Activated gamma-delta T cell treated with Interleukin-2 at 50 U/mL for 16 hours (primary cell): ENCODE measurements around the gene RALGPS2.
"Not testable (repeated sequence)": the region's sequence is repeated elsewhere in the genome, so short reads cannot be mapped to it uniquely, and the experiment has no call there.

Experiments used
- DNase-seq: peaks from one replicate; pipeline ENCODE4 v3.0.0-alpha.2; 2020

RALGPS2 gene

GRCh38 chr1:178784131-178784536 is 59.1 kb downstream of the RALGPS2 start:
- no peak for DNase-seq

DNA sequence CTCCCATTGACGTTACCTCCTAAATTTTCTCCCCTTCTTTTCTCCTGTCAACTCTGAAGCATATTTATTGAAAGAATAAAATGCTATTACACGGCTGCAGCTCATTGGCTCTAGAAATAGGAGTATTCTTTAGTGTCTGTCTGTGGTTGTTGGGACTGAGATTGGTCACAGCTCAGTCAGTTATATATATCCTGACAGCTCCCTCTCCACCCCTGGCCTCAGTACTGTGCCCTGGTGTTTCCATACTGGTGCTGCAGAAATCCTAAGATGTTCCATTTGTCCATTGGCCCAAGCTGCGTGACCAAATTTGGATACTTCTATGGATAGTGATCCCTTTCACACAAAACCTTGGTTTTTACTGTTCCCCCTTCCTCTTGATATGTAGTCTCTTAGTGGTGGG is 67.3 kb downstream of the RALGPS2 start:
- DNase-seq = no peak

- DNase-seq = no peak
Observed at GRCh38 chr1:178796013-178796412, 71.0 kb downstream of the RALGPS2 start.

DNA sequence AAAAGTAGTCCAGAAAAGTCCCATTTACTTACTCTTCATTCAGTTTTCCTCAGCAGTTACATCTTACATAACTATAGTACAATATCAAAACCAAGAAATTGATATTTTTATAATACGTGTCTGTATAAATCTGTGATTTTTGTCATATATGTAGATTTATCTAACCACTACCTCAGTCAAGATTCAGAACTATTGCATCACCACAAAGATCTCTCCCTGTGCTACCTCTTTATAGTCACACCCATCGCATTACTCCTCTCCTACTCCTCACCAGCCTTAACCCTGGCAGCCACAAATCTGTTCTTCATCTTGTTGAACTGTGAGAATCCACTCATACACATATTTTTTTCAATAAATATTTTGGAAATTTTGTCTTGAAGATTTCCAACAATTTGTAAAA is 72.5 kb downstream of the RALGPS2 start:
- DNase-seq = no peak

DNA sequence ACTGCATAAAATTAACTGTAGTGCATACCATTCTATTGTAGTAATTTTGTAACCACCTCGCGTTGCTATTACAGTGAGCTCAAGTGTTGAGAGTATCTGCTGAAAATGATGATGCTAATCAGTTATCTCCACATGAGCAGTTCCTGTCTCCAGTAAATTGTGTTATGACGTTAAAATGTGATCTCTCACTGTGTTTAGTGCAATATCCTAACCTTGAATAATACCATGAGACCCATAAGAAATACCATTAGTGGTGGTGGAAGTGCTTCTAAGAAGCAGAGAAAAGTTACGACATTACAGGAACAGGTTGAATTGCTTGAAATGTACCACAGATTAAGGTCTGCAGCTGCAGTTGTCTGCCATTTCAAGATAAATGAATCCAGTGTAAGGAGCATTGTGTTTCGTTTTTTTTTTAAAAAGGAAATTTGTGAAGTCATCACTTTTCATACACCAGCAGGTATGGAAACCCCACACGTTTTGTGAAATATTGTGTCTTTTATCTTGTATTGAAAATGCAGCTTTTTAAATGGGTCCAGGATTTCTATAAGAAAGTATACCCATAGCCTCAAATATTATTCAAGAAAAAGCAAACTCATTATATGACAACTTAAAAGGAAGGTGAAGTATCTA is 73.3 kb downstream of the RALGPS2 start:
- no peak for DNase-seq

DNA sequence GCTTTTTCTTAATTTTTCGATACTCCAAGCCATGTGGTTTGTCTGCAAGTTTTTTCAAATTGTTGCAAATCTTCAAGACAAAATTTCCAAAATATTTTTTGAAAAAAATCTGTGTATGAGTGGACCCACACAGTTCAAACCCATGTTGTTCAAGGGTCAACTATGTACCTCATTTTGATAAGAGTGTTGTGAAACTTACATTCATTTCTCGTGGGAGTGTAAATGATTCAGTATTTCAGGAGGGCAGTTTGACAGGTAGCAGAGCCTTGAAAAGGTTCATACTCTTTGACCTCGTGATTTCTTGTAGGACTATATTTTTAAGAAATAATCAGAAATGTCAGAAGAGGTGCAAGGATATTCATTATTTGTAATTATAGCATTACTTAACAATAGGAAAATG is 77.8 kb downstream of the RALGPS2 start:
- no peak for DNase-seq

GRCh38 chr1:178806665-178807300 is 81.7 kb downstream of the RALGPS2 start:
- no peak for DNase-seq

- DNase-seq = no peak
Observed at GRCh38 chr1:178808529-178808928, 83.5 kb downstream of the RALGPS2 start.

DNA sequence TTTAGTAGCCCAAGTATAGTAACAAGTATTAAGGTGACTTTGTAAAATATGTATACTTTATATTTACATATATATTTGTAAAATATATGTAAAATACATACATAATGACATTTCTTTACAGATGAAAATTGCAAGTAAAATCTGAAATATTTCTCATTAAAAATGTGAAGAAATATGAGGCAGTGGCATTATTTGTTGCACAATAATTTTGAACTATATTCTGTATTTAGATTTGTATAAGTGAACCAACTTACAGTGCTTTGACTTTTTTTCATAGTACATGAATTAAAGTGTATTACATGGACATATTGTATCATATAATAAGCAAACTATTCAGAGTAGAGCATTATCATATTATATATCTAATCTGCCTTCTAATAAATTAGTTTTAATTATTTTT is 85.5 kb downstream of the RALGPS2 start:
- DNase-seq = no peak

GRCh38 chr1:178818416-178818815 is 93.4 kb downstream of the RALGPS2 start:
- DNase-seq = no peak

GRCh38 chr1:178819123-178819522 is 94.1 kb downstream of the RALGPS2 start:
- no peak for DNase-seq

GRCh38 chr1:178821134-178821866 is 96.3 kb downstream of the RALGPS2 start:
- no peak for DNase-seq

DNA sequence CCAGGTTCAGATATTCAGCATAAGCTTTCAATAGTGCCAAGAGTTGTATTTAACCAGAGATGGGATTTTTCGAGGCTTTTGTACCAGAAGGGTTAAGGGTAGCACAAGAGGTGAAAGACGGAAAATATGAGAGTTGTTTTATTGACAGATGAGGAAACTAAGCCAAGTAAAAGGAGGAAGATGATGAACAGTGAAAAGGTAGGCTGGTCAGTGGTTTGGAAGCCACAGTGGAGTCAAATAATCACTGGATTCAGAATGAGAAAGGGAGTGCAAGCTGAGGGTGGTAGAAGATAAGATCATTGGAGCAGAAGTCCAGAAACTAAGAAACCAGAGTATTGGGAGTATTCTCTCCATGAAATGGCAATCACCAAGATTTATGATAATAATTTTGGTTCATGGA is 100.1 kb downstream of the RALGPS2 start:
- DNase-seq = no peak

DNA sequence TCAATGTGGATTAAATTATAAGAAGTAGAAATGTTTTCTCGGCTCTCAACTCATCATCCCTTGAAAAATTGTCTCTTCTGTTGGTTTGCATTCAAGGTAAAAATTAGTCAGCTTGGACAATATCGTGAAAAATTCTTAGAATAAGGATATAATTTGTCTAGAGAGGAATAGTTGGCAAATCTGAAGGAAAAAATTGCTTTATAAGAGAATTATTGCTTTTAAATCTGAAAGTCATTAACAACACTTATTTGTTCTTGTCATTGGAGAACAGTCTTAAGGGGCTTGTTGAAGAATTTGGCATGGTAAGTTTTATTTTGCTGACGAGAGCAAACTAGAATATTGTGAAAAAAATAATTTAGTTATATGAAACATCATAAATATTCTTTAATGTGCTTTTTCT is 119.4 kb downstream of the RALGPS2 start:
- DNase-seq = no peak

GRCh38 chr1:178846306-178846705 is 121.3 kb downstream of the RALGPS2 start:
- DNase-seq = no peak

- DNase-seq = no peak
Observed at GRCh38 chr1:178847396-178847849, 122.4 kb downstream of the RALGPS2 start.

GRCh38 chr1:178847919-178848318 is 122.9 kb downstream of the RALGPS2 start:
- not testable (repeated sequence) for DNase-seq

GRCh38 chr1:178849918-178850317 is 124.9 kb downstream of the RALGPS2 start:
- DNase-seq = no peak

- DNase-seq = no peak
Observed at GRCh38 chr1:178857126-178857525, 132.1 kb downstream of the RALGPS2 start.

DNA sequence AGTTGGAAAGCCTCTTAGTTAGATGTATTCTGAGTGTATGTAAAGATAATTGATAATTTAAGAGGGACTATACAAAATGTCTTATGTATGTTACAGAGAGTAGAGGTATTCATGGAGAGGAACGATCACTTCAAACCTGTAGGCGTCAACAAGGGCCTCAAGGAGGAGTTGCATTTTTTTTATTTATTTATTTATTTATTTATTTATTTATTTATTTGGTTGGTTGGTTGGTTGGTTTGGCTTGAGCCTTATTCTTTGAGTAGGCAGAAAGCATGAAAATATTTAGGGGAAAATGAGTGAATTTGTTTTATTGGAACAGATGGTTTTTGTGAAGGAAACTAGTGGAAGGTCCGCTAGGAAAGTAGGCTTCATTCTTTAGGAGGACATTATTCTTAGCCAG is 137.4 kb downstream of the RALGPS2 start:
- no peak for DNase-seq

GRCh38 chr1:178862864-178863263 is 137.8 kb downstream of the RALGPS2 start:
- DNase-seq = no peak

- DNase-seq = no peak
Observed at GRCh38 chr1:178864326-178864725, 139.3 kb downstream of the RALGPS2 start.

DNA sequence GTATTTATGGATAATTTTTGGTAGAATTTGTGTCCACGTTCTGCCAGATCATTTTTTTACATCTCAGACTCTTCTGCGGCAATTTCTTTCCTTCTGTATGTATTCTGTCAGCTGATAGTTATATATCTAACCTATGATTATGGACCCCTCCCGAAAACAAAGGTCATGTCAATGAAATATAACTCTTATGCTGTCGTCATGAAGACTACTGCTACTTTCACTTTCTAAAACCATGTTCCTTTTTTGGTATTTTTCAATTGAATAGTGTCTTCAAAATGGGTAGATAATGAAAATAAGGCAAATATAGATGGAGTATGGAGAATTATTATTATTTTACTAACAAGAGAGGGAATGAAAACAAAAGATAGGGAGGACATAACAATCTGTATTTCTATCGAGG is 142.6 kb downstream of the RALGPS2 start:
- no peak for DNase-seq

DNA sequence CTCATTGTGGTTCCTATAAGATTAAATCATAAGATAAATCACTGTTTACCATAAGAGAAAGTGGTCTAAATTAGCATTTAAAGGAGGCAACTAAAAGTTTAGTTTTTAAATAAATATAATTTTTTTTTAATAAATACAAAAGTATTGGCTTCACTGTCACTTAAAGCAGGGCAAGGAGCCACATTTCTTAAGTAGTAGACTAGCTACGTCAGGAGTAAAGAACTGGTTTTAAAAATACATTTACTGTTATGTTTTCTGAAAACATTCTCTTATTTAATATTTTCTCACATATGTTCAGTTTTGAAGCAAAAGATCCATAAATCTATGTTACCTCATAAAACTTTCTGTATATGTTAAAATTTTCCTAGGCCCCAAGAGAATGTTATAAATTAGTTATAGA is 143.7 kb downstream of the RALGPS2 start:
- no peak for DNase-seq
